GM23338 (cell line): ENCODE results near the gene MTRF1. TPM values are rescaled to one million over a fixed set of nuclear protein-coding genes. Genes with fewer than 3 reads are reported as not detected.

Experiments used
- ATAC-seq: fragments of 200-7000 bp; cut with Tn5 transposase; 3 replicates; pipeline ENCODE4 v1.9.1; 2020
- DNase-seq: peaks from one replicate; pipeline ENCODE4 v3.0.0-alpha.2; 2015; ENCODE audit warnings: low spot score
- H2AFZ ChIP-seq: fragments of 200-600 bp; sonication (generic); 2 replicates; pipeline ENCODE4 v1.8.0; 2016; ENCODE audit warnings: antibody characterized with exemption, mild to moderate bottlenecking, moderate library complexity
- H3F3A ChIP-seq: fragments of 200-600 bp; sonication (generic); replicated peaks from 2 replicates; pipeline ENCODE4 v1.8.0; 2017; ENCODE audit warnings: antibody characterized with exemption, mixed run types, low read depth
- H3K27ac ChIP-seq: fragments of 200-600 bp; sonication (generic); 2 replicates; pipeline ENCODE4 v1.6.1; 2016; ENCODE audit warnings: low read depth
- H3K27me3 ChIP-seq: fragments of 200-600 bp; sonication (generic); 2 replicates; pipeline ENCODE4 v1.8.0; 2016; ENCODE audit warnings: mild to moderate bottlenecking, mixed run types, moderate library complexity; ENCODE audit not compliant: insufficient read depth
- H3K36me3 ChIP-seq: fragments of 200-600 bp; sonication (generic); 2 replicates; pipeline ENCODE4 v1.8.0; 2016; ENCODE audit warnings: mild to moderate bottlenecking; ENCODE audit not compliant: insufficient read depth
- H3K4me1 ChIP-seq: fragments of 200-600 bp; sonication (generic); 2 replicates; pipeline ENCODE4 v1.8.0; 2016; ENCODE audit warnings: mild to moderate bottlenecking, moderate library complexity; ENCODE audit not compliant: insufficient read depth
- H3K4me2 ChIP-seq: fragments of 200-600 bp; sonication (generic); 2 replicates; pipeline ENCODE4 v1.7.1; 2017; ENCODE audit warnings: mixed run types
- H3K4me3 ChIP-seq: fragments of 200-600 bp; sonication (generic); 2 replicates; pipeline ENCODE4 v1.6.1; 2016; ENCODE audit warnings: mixed run types
- H3K79me2 ChIP-seq: fragments of 200-600 bp; sonication (generic); replicated peaks from 2 replicates; pipeline ENCODE4 v1.8.0; 2017; ENCODE audit warnings: mild to moderate bottlenecking; ENCODE audit not compliant: insufficient read depth
- H3K9me2 ChIP-seq: fragments of 200-600 bp; sonication (generic); 2 replicates; pipeline ENCODE4 v1.8.0; 2017; ENCODE audit not compliant: insufficient read depth
- H4K20me1 ChIP-seq: fragments of 200-600 bp; sonication (generic); replicated peaks from 2 replicates; pipeline ENCODE4 v1.8.0; 2017; ENCODE audit warnings: mild to moderate bottlenecking; ENCODE audit not compliant: insufficient read depth
- H3K27ac Mint-ChIP-seq: 2 replicates; pipeline ENCODE4 v1.8.0; 2020; ENCODE audit warnings: inconsistent platforms, mild to moderate bottlenecking, moderate library complexity, mixed read lengths
- H3K27me3 Mint-ChIP-seq: 3 replicates; pipeline ENCODE4 v1.8.0; 2022; ENCODE audit warnings: low read depth, mild to moderate bottlenecking, moderate library complexity, mixed read lengths, inconsistent platforms; ENCODE audit not compliant: insufficient read depth, poor library complexity
- H3K36me3 Mint-ChIP-seq: 3 replicates; pipeline ENCODE4 v1.8.0; 2021; ENCODE audit warnings: low read depth, mild to moderate bottlenecking, inconsistent platforms, moderate library complexity, mixed read lengths
- H3K4me1 Mint-ChIP-seq: 3 replicates; pipeline ENCODE4 v1.8.0; 2020; ENCODE audit warnings: mild to moderate bottlenecking, inconsistent platforms, mixed read lengths
- H3K4me3 Mint-ChIP-seq: 3 replicates; pipeline ENCODE4 v1.8.0; 2021; ENCODE audit warnings: moderate library complexity, mild to moderate bottlenecking, inconsistent platforms, mixed read lengths
- H3K9me3 Mint-ChIP-seq: 3 replicates; pipeline ENCODE4 v1.8.0; 2020; ENCODE audit warnings: moderate library complexity, mild to moderate bottlenecking, inconsistent platforms, mixed read lengths
- CREB1 ChIP-seq: fragments of 250-450 bp; sonication (Bioruptor Pico); IDR thresholded peaks from 2 replicates; pipeline ENCODE4 v1.5.0; 2020; ENCODE audit warnings: low read depth, mild to moderate bottlenecking, moderate library complexity
- CTCF ChIP-seq, 2 experiments: fragments of 200-600 bp in 1 of 2; sonication (generic) in 1 of 2; conservative IDR thresholded peaks; 2 replicates each; pipeline versions ENCODE4 v1.5.1 to v1.6.1; 2016 to 2017; ENCODE audit warnings: antibody characterized with exemption in 2 of 2, low read depth in 2 of 2, mild to moderate bottlenecking in 2 of 2, moderate library complexity in 1 of 2
- ETS1 ChIP-seq: IDR thresholded peaks from 2 replicates; pipeline ENCODE4 v1.6.1; 2016; ENCODE audit warnings: antibody characterized with exemption
- EZH2 ChIP-seq: fragments of 200-600 bp; sonication (generic); IDR thresholded peaks from one replicate; pipeline ENCODE4 v1.8.0; 2017; ENCODE audit warnings: antibody characterized with exemption, mild to moderate bottlenecking, low read depth; ENCODE audit not compliant: unreplicated experiment
- EZH2phosphoT487 ChIP-seq: fragments of 200-600 bp; sonication (generic); IDR thresholded peaks from one replicate; pipeline ENCODE4 v1.8.1; 2018; ENCODE audit warnings: antibody characterized with exemption; ENCODE audit not compliant: unreplicated experiment
- JUNB ChIP-seq: IDR thresholded peaks from one replicate; pipeline ENCODE4 v1.6.1; 2016; ENCODE audit warnings: antibody characterized with exemption; ENCODE audit not compliant: unreplicated experiment
- NANOG ChIP-seq: IDR thresholded peaks from 2 replicates; pipeline ENCODE4 v1.6.1; 2016; ENCODE audit warnings: antibody characterized with exemption, borderline replicate concordance
- POLR2AphosphoS5 ChIP-seq: IDR thresholded peaks from 2 replicates; pipeline ENCODE4 v1.6.1; 2016; ENCODE audit warnings: antibody characterized with exemption, low read depth
- REST ChIP-seq: IDR thresholded peaks from one replicate; pipeline ENCODE4 v1.6.1; 2018; ENCODE audit warnings: antibody characterized with exemption; ENCODE audit not compliant: unreplicated experiment
- STAT1 ChIP-seq: IDR thresholded peaks from one replicate; pipeline ENCODE4 v1.6.1; 2016; ENCODE audit warnings: antibody characterized with exemption; ENCODE audit not compliant: unreplicated experiment
- ZNF114 ChIP-seq: fragments of 250-450 bp; sonication (Bioruptor Pico); IDR thresholded peaks from 2 replicates; pipeline ENCODE4 v1.5.0; 2020; ENCODE audit warnings: mild to moderate bottlenecking, moderate library complexity
- ZNF331 ChIP-seq: fragments of 250-450 bp; sonication (Bioruptor Pico); IDR thresholded peaks from 2 replicates; pipeline ENCODE4 v1.5.0; 2020; ENCODE audit warnings: low read depth, mild to moderate bottlenecking, moderate library complexity
- ZNF462 ChIP-seq: fragments of 250-450 bp; sonication (Bioruptor Pico); IDR thresholded peaks from 2 replicates; pipeline ENCODE4 v1.5.0; 2020; ENCODE audit warnings: mild to moderate bottlenecking, moderate library complexity
- polyA plus RNA-seq: library from polyadenylated mRNA; unstranded; fragments of >200 nt; fragmentation: Nextera tagmentation; extraction: Ambion mirVana; gene quantifications from 2 replicates; pipeline ENCODE4 v1.2.1, GENCODE V29; 2016
- total RNA-seq: library from RNA; depleted of rRNA; stranded (reverse); fragments of >200 nt; shearing (Covaris generic); gene quantifications from 2 replicates; pipeline ENCODE4 v1.2.3, GENCODE V29; 2014

The MTRF1 gene
- total and polyA plus RNA-seq, 2 experiments from 2014 or later: 18.4 to 22.6 TPM

- Mint-ChIP-seq H3K4me1 (no peaks in the 10 kb centered on the region), H3K36me3 (peaks cover 23% of the 10 kb centered on the region), H3K9me3 (no peaks in the 10 kb centered on the region), H3K27ac (no peak overlapping the region), H3K27me3 (no peaks in the 10 kb centered on the region), H3K4me3 (no peak overlapping the region)
- Histone ChIP-seq H3K9me2 (no peaks in the 10 kb centered on the region), H3K79me2 (no peaks in the 10 kb centered on the region), H3K27ac (no peak overlapping the region), H3K4me3 (no peak overlapping the region), H3F3A (no peaks in the 10 kb centered on the region), H4K20me1 (peaks cover 7% of the 10 kb centered on the region; the same call in 1 of the 2 replicates), H3K27me3 (no peaks in the 10 kb centered on the region), H3K36me3 (peaks cover 20% of the 10 kb centered on the region), H3K4me2 (no peak overlapping the region), H3K4me1 (no peaks in the 10 kb centered on the region), H2AFZ (no peak overlapping the region)
- no peak for TF ChIP-seq CTCF (conservative IDR thresholded peaks at IDR 0.05; ENCODE audit: low read depth in 2 of 2)
- TF ChIP-seq CREB1 (CRISPR knock-in tag): no peak
- no peak for TF ChIP-seq EZH2
- no peak for TF ChIP-seq EZH2phosphoT487
- TF ChIP-seq ZNF114: no peak
- TF ChIP-seq STAT1: no peak
- TF ChIP-seq POLR2AphosphoS5: no peak
- TF ChIP-seq NANOG: no peak
- TF ChIP-seq REST: no peak
- no peak for TF ChIP-seq JUNB
- no peak for TF ChIP-seq ETS1
- no peak for TF ChIP-seq ZNF331
- TF ChIP-seq ZNF462 (CRISPR knock-in tag): no peak
- DNase-seq (no peak), ATAC-seq (no peak)
These were observed 12.4 kb downstream of the MTRF1 start for GRCh38 chr13:41250993-41251392.
